Epithelial cell of proximal tubule (primary cell): ENCODE data around the gene TCHP. TPM values are rescaled to one million over a fixed set of nuclear protein-coding genes. Genes with fewer than 3 reads are reported as not detected.
"Not testable (repeated sequence)": the region's sequence is repeated elsewhere in the genome, so short reads cannot be mapped to it uniquely, and the experiment has no call there.

Experiments used
- DNase-seq: peaks from one replicate; pipeline ENCODE4 v3.0.0-alpha.2; 2011; ENCODE audit warnings: low read depth
- H3K4me3 ChIP-seq: 2 replicates; pipeline ENCODE4 v1.5.1; 2011; ENCODE audit warnings: low read depth, mild to moderate bottlenecking, low read length
- CTCF ChIP-seq: conservative IDR thresholded peaks from 2 replicates; pipeline ENCODE4 v1.5.1; 2012; ENCODE audit warnings: low read depth, mild to moderate bottlenecking, low read length
- total RNA-seq: library from RNA; depleted of rRNA; stranded (reverse); fragments of >200 nt; gene quantifications from 2 replicates; pipeline ENCODE4 v1.2.3, GENCODE V29; 2015

Gene TCHP
- total RNA-seq, 1 donor from 2014 or later = 37.5 TPM

GRCh38 chr12:109890620-109891170 is 9.4 kb upstream of the TCHP start:
- no peak for DNase-seq
- no peak for TF ChIP-seq CTCF
- H3K4me3 ChIP-seq = no peak overlapping the region

GRCh38 chr12:109891731-109892130 is 8.3 kb upstream of the TCHP start:
- DNase-seq, H3K4me3 ChIP-seq: not testable (repeated sequence)

GRCh38 chr12:109892165-109892715 is 7.8 kb upstream of the TCHP start:
- H3K4me3 ChIP-seq = no peak overlapping the region
- TF ChIP-seq CTCF = no peak

GRCh38 chr12:109892748-109893147 is 7.3 kb upstream of the TCHP start:
- DNase-seq = no peak
- TF ChIP-seq CTCF = no peak
- no peak overlapping the region for H3K4me3 ChIP-seq

More at GRCh38 chr12:109892165-109892715, 7.8 kb upstream of the TCHP start:
- DNase-seq = no peak

- DNase-seq = no peak
- no peak for TF ChIP-seq CTCF
- H3K4me3 ChIP-seq = no peak overlapping the region
Observed at GRCh38 chr12:109893261-109893995, 6.6 kb upstream of the TCHP start.

GRCh38 chr12:109894939-109895338 is 5.1 kb upstream of the TCHP start:
- DNase-seq = no peak
- no peak overlapping the region for H3K4me3 ChIP-seq
- TF ChIP-seq CTCF = no peak

- no peak for DNase-seq
- H3K4me3 ChIP-seq = no peak overlapping the region
- no peak for TF ChIP-seq CTCF
Observed at GRCh38 chr12:109896188-109896587, 3.9 kb upstream of the TCHP start.
